Measurements from ENCODE around the gene CELF2.

Gene CELF2

GRCh38 chr10:11206676-11207559 lies 189.2 kb downstream of the CELF2 start:
- no peak for TF ChIP-seq CTCF (IDR thresholded peaks at IDR 0.05; ENCODE audit: extremely low read depth, insufficient read depth, missing control alignments)
- in situ Hi-C loops (cut with MboI; ENCODE audit: low pct_unique_long_range_greater_than_20kb, low sequenced_read_pairs, unreplicated experiment), result no loop called here
- no peak for DNase-seq (ENCODE audit: low spot score)

- no peak for DNase-seq (ENCODE audit: low spot score)
- in situ Hi-C loops (cut with MboI; ENCODE audit: low pct_unique_long_range_greater_than_20kb, low sequenced_read_pairs, unreplicated experiment), result no loop called here
- TF ChIP-seq CTCF (IDR thresholded peaks at IDR 0.05; ENCODE audit: extremely low read depth, insufficient read depth, missing control alignments), result no peak
Measured at GRCh38 chr10:11207560-11207844, 189.8 kb downstream of the CELF2 start.

GRCh38 chr10:11208243-11208642 lies 190.6 kb downstream of the CELF2 start:
- in situ Hi-C loops (cut with MboI; ENCODE audit: low pct_unique_long_range_greater_than_20kb, low sequenced_read_pairs, unreplicated experiment), result no loop called here
- no peak for DNase-seq (ENCODE audit: low spot score)
- no peak for TF ChIP-seq CTCF (IDR thresholded peaks at IDR 0.05; ENCODE audit: extremely low read depth, insufficient read depth, missing control alignments)

DNA sequence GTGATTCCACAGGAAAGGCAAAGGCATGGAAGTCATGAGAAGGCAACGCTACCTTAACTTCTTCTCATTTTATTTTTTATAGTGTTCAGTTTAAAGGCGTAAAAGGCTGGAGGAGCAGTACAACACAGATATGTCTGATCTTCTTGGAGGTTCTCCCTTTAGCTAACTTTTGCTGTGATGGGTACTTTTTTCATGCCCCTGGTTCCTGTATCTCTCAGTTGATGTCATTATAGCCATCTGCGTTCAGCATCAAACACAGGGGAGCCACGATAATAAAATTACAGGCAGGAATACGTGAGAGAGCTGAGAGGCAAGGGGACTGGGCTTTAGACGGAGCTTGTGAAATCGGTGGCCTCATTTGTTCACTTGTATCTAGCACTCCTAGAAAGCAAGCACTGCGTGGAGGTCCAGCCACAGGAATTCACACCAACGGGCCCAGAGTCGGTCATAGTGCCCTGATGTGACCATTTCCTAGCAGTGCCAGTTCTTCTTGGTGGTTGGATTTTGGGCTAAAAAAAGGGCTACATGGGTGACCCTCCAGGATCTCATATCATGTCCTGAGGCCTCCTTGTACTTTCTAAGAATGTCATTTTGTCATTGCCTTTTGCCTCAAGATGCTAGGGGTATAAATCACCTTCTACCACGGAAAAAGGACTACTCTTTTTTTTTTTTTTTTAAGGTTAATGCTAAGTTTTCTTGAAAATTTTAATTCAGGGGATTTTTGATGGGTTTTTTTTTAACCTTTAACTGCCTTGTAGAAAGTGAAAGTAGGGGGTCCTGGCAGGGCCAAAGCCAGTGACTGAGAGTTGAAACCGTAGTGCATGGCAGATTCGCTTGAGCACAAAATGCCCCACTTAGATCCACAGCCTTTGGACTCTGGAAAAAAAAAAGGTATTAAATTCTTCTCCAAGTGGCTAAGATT lies 191.5 kb downstream of the CELF2 start:
- in situ Hi-C loops (cut with MboI; ENCODE audit: low pct_unique_long_range_greater_than_20kb, low sequenced_read_pairs, unreplicated experiment), result no loop called here
- peak; percentile 60 for DNase-seq (ENCODE audit: low spot score)
- TF ChIP-seq CTCF (IDR thresholded peaks at IDR 0.05; ENCODE audit: extremely low read depth, insufficient read depth, missing control alignments), result no peak

GRCh38 chr10:11209830-11210181 lies 192.1 kb downstream of the CELF2 start:
- no peak for TF ChIP-seq CTCF (IDR thresholded peaks at IDR 0.05; ENCODE audit: extremely low read depth, insufficient read depth, missing control alignments)
- peak; percentile 45 for DNase-seq (ENCODE audit: low spot score)
- in situ Hi-C loops (cut with MboI; ENCODE audit: low pct_unique_long_range_greater_than_20kb, low sequenced_read_pairs, unreplicated experiment), result no loop called here

- DNase-seq (ENCODE audit: low spot score), result no peak
- no peak for TF ChIP-seq CTCF (IDR thresholded peaks at IDR 0.05; ENCODE audit: extremely low read depth, insufficient read depth, missing control alignments)
- in situ Hi-C loops (cut with MboI; ENCODE audit: low pct_unique_long_range_greater_than_20kb, low sequenced_read_pairs, unreplicated experiment), result no loop called here
Measured at GRCh38 chr10:11210211-11210922, 192.7 kb downstream of the CELF2 start.

All from GM13977 (cell line).